DMS153 (cell line): ENCODE results near the gene CDS1.
A peak's percentile ranks its signal among the peaks of the same experiment; 100 is the strongest.
"Not testable (repeated sequence)": the region's sequence is repeated elsewhere in the genome, so short reads cannot be mapped to it uniquely, and the experiment has no call there.

ENCODE experiments used
- DNase-seq: peaks from one replicate; lab custom pipeline; 2025; lab: John Stamatoyannopoulos, UW

The CDS1 gene

GRCh38 chr4:84611531-84611930 lies 28.6 kb downstream of the CDS1 start:
- DNase-seq = no peak

GRCh38 chr4:84614891-84615290 lies 32.0 kb downstream of the CDS1 start:
- DNase-seq = no peak

- DNase-seq = no peak
These were observed 32.4 kb downstream of the CDS1 start for GRCh38 chr4:84615355-84615754.

GRCh38 chr4:84622959-84623358 lies 40.0 kb downstream of the CDS1 start:
- DNase-seq = no peak

- DNase-seq = no peak
These were observed 40.7 kb downstream of the CDS1 start for GRCh38 chr4:84623661-84624060.

GRCh38 chr4:84626673-84627072 lies 43.7 kb downstream of the CDS1 start:
- no peak for DNase-seq

- no peak for DNase-seq
These were observed 48.6 kb downstream of the CDS1 start for GRCh38 chr4:84631573-84631972.

- no peak for DNase-seq
These were observed 49.2 kb downstream of the CDS1 start for GRCh38 chr4:84632092-84632491.

- DNase-seq = no peak
These were observed 52.0 kb downstream of the CDS1 start for GRCh38 chr4:84634961-84635360.

GRCh38 chr4:84638092-84638491 lies 55.2 kb downstream of the CDS1 start:
- DNase-seq = no peak

- DNase-seq = no peak
These were observed 56.2 kb downstream of the CDS1 start for GRCh38 chr4:84639145-84639544.

GRCh38 chr4:84644087-84644486 lies 61.2 kb downstream of the CDS1 start:
- DNase-seq = no peak

- DNase-seq = no peak
These were observed 64.5 kb downstream of the CDS1 start for GRCh38 chr4:84647312-84647884.

- no peak for DNase-seq
These were observed 65.3 kb downstream of the CDS1 start for GRCh38 chr4:84648178-84648577.

GRCh38 chr4:84648863-84649647 lies 66.1 kb downstream of the CDS1 start:
- peak; percentile 16 for DNase-seq

GRCh38 chr4:84651499-84651898 lies 68.6 kb downstream of the CDS1 start:
- DNase-seq = no peak

- DNase-seq = no peak
These were observed 69.6 kb downstream of the CDS1 start for GRCh38 chr4:84652478-84652877.

- no peak for DNase-seq
These were observed 77.7 kb downstream of the CDS1 start for GRCh38 chr4:84660606-84661005.

- DNase-seq = no peak
These were observed 78.4 kb downstream of the CDS1 start for GRCh38 chr4:84661191-84661939.

- not testable (repeated sequence) for DNase-seq
These were observed 81.8 kb downstream of the CDS1 start for GRCh38 chr4:84664767-84665166.

GRCh38 chr4:84666439-84666838 lies 83.5 kb downstream of the CDS1 start:
- DNase-seq = no peak

GRCh38 chr4:84669201-84669600 lies 86.3 kb downstream of the CDS1 start:
- DNase-seq = no peak

- DNase-seq = no peak
These were observed 89.2 kb downstream of the CDS1 start for GRCh38 chr4:84672177-84672576.
